Muscle of leg (tissue), 11 donors: Measurements from ENCODE around the gene MRPL36. TPM values are rescaled to one million over a fixed set of nuclear protein-coding genes. Genes with fewer than 3 reads are reported as not detected.
"Not testable (repeated sequence)": the region's sequence is repeated elsewhere in the genome, so short reads cannot be mapped to it uniquely, and the experiment has no call there.

ENCODE experiments used
- DNase-seq: peaks from one replicate; pipeline ENCODE4 v3.0.0; 2013
- H3K27ac ChIP-seq: one replicate; pipeline ENCODE4 v1.5.1; 2013; ENCODE audit warnings: mild to moderate bottlenecking, low read length, control low read depth
- H3K27me3 ChIP-seq: one replicate; pipeline ENCODE4 v1.6.1; 2013; ENCODE audit warnings: low read length; ENCODE audit not compliant: control insufficient read depth, insufficient read depth
- H3K36me3 ChIP-seq: one replicate; pipeline ENCODE4 v1.6.1; 2013; ENCODE audit warnings: low read length; ENCODE audit not compliant: control insufficient read depth, insufficient read depth
- H3K4me1 ChIP-seq: one replicate; pipeline ENCODE4 v1.6.1; 2013; ENCODE audit warnings: low read length; ENCODE audit not compliant: control insufficient read depth, insufficient read depth
- H3K4me3 ChIP-seq: one replicate; pipeline ENCODE4 v1.5.1; 2013; ENCODE audit warnings: low read length, control low read depth
- H3K9me3 ChIP-seq: replicated peaks from 2 replicates; pipeline ENCODE4 v1.6.1; 2013; ENCODE audit warnings: low read depth, low read length; ENCODE audit not compliant: control insufficient read depth
- WGBS: methylation state at CpG from one replicate; pipeline ENCODE4 v1.1.5; 2013; ENCODE audit warnings: missing lambda C conversion rate; ENCODE audit not compliant: insufficient coverage; 5-methylcytosine and 5-hydroxymethylcytosine counted together
- polyA plus RNA-seq, 8 donors: library from polyadenylated mRNA; unstranded; fragments of 120-200 nt; gene quantifications; one replicate each; pipeline versions ENCODE4 v1.2.1 to v1.2.3, GENCODE V29; 2013; ENCODE audit warnings: inconsistent platforms in 1 of 8, low replicate concordance in 1 of 8; ENCODE audit not compliant: insufficient read length in 8 of 8, insufficient read depth in 1 of 8
- total RNA-seq: library from RNA; stranded (reverse); fragments of 120-200 nt; gene quantifications from one replicate; pipeline ENCODE4 v1.2.4, GENCODE V29; 2013

MRPL36 gene
- total and polyA plus RNA-seq, 9 donors: 24.2 to 48.1 (median 34.3) TPM

GRCh38 chr5:1806199-1806598, 6.6 kb upstream of the MRPL36 start:
- Histone ChIP-seq H3K9me3 (no peaks in the 10 kb centered on the region), H3K36me3 (peaks cover 72% of the 10 kb centered on the region), H3K27ac (no peak overlapping the region), H3K4me3 (no peak overlapping the region), H3K4me1 (peaks cover 4% of the 10 kb centered on the region), H3K27me3 (no peaks in the 10 kb centered on the region)
- DNase-seq: no peak
- WGBS: 91% methylated on average over 13 of the region's 15 CpGs

- Histone ChIP-seq H3K4me3 (no peak overlapping the region), H3K27me3 (no peaks in the 10 kb centered on the region), H3K36me3 (peaks cover 71% of the 10 kb centered on the region), H3K4me1 (peaks cover 4% of the 10 kb centered on the region), H3K27ac (no peak overlapping the region), H3K9me3 (no peaks in the 10 kb centered on the region)
- no peak for DNase-seq
- WGBS: 95% methylated on average over 5 of the region's 10 CpGs
Observed at GRCh38 chr5:1805736-1806135, 6.1 kb upstream of the MRPL36 start.

GRCh38 chr5:1805326-1805725, 5.7 kb upstream of the MRPL36 start:
- H3K27ac ChIP-seq: no peak overlapping the region
- no peak for DNase-seq

GRCh38 chr5:1804001-1804690, 4.5 kb upstream of the MRPL36 start:
- H3K9me3 ChIP-seq: no peaks in the 10 kb centered on the region
- H3K27me3 ChIP-seq: no peaks in the 10 kb centered on the region
- 86% methylated on average over 9 of the region's 15 CpGs for WGBS
- no peak for DNase-seq
- H3K4me3 ChIP-seq: no peak overlapping the region
- H3K36me3 ChIP-seq: peaks cover 55% of the 10 kb centered on the region
- no peak overlapping the region for H3K27ac ChIP-seq
- peaks cover 10% of the 10 kb centered on the region for H3K4me1 ChIP-seq

More at GRCh38 chr5:1805326-1805725, 5.7 kb upstream of the MRPL36 start:
- H3K27me3 ChIP-seq: no peaks in the 10 kb centered on the region
- H3K4me3 ChIP-seq: no peak overlapping the region
- H3K9me3 ChIP-seq: no peaks in the 10 kb centered on the region
- peaks cover 6% of the 10 kb centered on the region for H3K4me1 ChIP-seq
- H3K36me3 ChIP-seq: peaks cover 67% of the 10 kb centered on the region
- 55% methylated on average over 3 of the region's 4 CpGs for WGBS

GRCh38 chr5:1803192-1803591, 3.6 kb upstream of the MRPL36 start:
- Histone ChIP-seq H3K4me3 (no peak overlapping the region), H3K27ac (no peak overlapping the region), H3K36me3 (peaks cover 55% of the 10 kb centered on the region), H3K27me3 (no peaks in the 10 kb centered on the region), H3K9me3 (no peaks in the 10 kb centered on the region), H3K4me1 (peaks cover 17% of the 10 kb centered on the region)
- no peak for DNase-seq
- WGBS: no CpG with 5 or more reads among the region's 1 CpG

- Histone ChIP-seq H3K27ac (peak overlapping the region; percentile 75), H3K4me3 (peak overlapping the region; percentile 98), H3K27me3 (no peaks in the 10 kb centered on the region), H3K4me1 (peaks cover 17% of the 10 kb centered on the region), H3K36me3 (peaks cover 57% of the 10 kb centered on the region), H3K9me3 (no peaks in the 10 kb centered on the region)
- WGBS: 6% methylated on average over 5 of the region's 7 CpGs
- DNase-seq: peak; percentile 13
Observed at GRCh38 chr5:1801967-1802295, 2.3 kb upstream of the MRPL36 start.

GRCh38 chr5:1801222-1801966, 1.8 kb upstream of the MRPL36 start, which contains the start of gene NDUFS6:
NDUFS6 (plus strand) TSS chr5:1801407; CDS start chr5:1801418, 11 bp downstream.
- whole genome bisulfite sequencing: under 1% methylated on average over 65 of the region's 69 CpGs
- Histone ChIP-seq H3K4me3 (peak within 1 kb of the TSS; percentile 98), H3K36me3 (peaks cover 57% of the 10 kb centered on the region), H3K27ac (peak within 1 kb of the TSS; percentile 89), H3K9me3 (no peaks in the 10 kb centered on the region), H3K4me1 (peaks cover 17% of the 10 kb centered on the region), H3K27me3 (no peaks in the 10 kb centered on the region)
- peak; percentile 84 for DNase-seq

GRCh38 chr5:1800472-1801221, 1.0 kb upstream of the MRPL36 start:
- H3K4me1 ChIP-seq: peaks cover 17% of the 10 kb centered on the region
- peak; percentile 20 for DNase-seq
- 3% methylated on average over 23 of the region's 28 CpGs for WGBS
- H3K36me3 ChIP-seq: peaks cover 58% of the 10 kb centered on the region
- H3K27me3 ChIP-seq: no peaks in the 10 kb centered on the region
- no peaks in the 10 kb centered on the region for H3K9me3 ChIP-seq
- peak overlapping the region; percentile 98 for H3K4me3 ChIP-seq
- peak overlapping the region; percentile 89 for H3K27ac ChIP-seq

GRCh38 chr5:1799110-1799601, 481 bp downstream of the MRPL36 start:
- Histone ChIP-seq H3K9me3 (no peaks in the 10 kb centered on the region), H3K4me3 (peak overlapping the region; percentile 98), H3K36me3 (peaks cover 43% of the 10 kb centered on the region), H3K27ac (peak overlapping the region; percentile 25), H3K4me1 (peaks cover 25% of the 10 kb centered on the region), H3K27me3 (no peaks in the 10 kb centered on the region)
- peak; percentile 28 for DNase-seq
- 0% methylated on average over 32 of the region's 35 CpGs for WGBS

GRCh38 chr5:1798589-1798988, 1.0 kb downstream of the MRPL36 start:
- H3K4me3 ChIP-seq: peak overlapping the region; percentile 98
- H3K4me1 ChIP-seq: peaks cover 30% of the 10 kb centered on the region
- 86% methylated on average over 11 of the region's 16 CpGs for WGBS
- DNase-seq, H3K9me3 ChIP-seq, H3K27me3 ChIP-seq: not testable (repeated sequence)
- H3K36me3 ChIP-seq: peaks cover 38% of the 10 kb centered on the region
- peak overlapping the region; percentile 25 for H3K27ac ChIP-seq
